ENCODE data around the gene STAG1. TPM values are rescaled to one million over a fixed set of nuclear protein-coding genes. Genes with fewer than 3 reads are reported as not detected.
"Not testable (repeated sequence)": the region's sequence is repeated elsewhere in the genome, so short reads cannot be mapped to it uniquely, and the experiment has no call there.

The STAG1 gene
- total RNA-seq, 6 experiments from 2014 or later: 8.2 to 18.5 (median 12.7) TPM

- H3K4me3 ChIP-seq: no peak overlapping the region
- no peaks in the 10 kb centered on the region for H3K4me1 ChIP-seq
- H3K36me3 ChIP-seq: no peaks in the 10 kb centered on the region
- TF ChIP-seq CTCF (IDR thresholded peaks at IDR 0.05): no peak
- no peak for TF ChIP-seq POLR2A (IDR thresholded peaks at IDR 0.05)
- intact Hi-C loops (cut with DNase I): no loop called here
- peak overlapping the region in 2 of 3 donors; percentile 49 to 50 for H3K27ac ChIP-seq
- H3K27me3 ChIP-seq: no peaks in the 10 kb centered on the region
- H3K9me3 ChIP-seq: no peaks in the 10 kb centered on the region
- 84% methylated on average over 7 of the region's 7 CpGs for WGBS (ENCODE audit: insufficient coverage, low coverage, low lambda C conversion rate, missing lambda C conversion rate)
- ATAC-seq: no peak
- no peak for DNase-seq
Measured at GRCh38 chr3:136711277-136711676, 40.9 kb downstream of the STAG1 start.

- WGBS (ENCODE audit: insufficient coverage, low coverage, low lambda C conversion rate, missing lambda C conversion rate): 92% methylated on average over 1 of the region's 1 CpG
- H3K4me3 ChIP-seq; ATAC-seq; H3K27me3 ChIP-seq; intact Hi-C loops (cut with DNase I); H3K4me1 ChIP-seq; H3K9me3 ChIP-seq; DNase-seq; H3K36me3 ChIP-seq; H3K27ac ChIP-seq: not testable (repeated sequence)
Measured at GRCh38 chr3:136709775-136710174, 42.4 kb downstream of the STAG1 start.

- Histone ChIP-seq H3K9me3 (no peaks in the 10 kb centered on the region), H3K27ac (no peak overlapping the region), H3K27me3 (no peaks in the 10 kb centered on the region), H3K4me3 (no peak overlapping the region), H3K36me3 (no peaks in the 10 kb centered on the region), H3K4me1 (no peaks in the 10 kb centered on the region)
- intact Hi-C loops (cut with DNase I): no loop called here
- TF ChIP-seq POLR2A (IDR thresholded peaks at IDR 0.05): no peak
- no peak for TF ChIP-seq CTCF (IDR thresholded peaks at IDR 0.05)
- ATAC-seq (peak in 1 of 4 donors; percentile 16), DNase-seq (no peak)
- 40% methylated on average over 2 of the region's 3 CpGs for WGBS (ENCODE audit: insufficient coverage, low coverage, low lambda C conversion rate, missing lambda C conversion rate)
Measured at GRCh38 chr3:136708333-136708985, 43.7 kb downstream of the STAG1 start.

DNA sequence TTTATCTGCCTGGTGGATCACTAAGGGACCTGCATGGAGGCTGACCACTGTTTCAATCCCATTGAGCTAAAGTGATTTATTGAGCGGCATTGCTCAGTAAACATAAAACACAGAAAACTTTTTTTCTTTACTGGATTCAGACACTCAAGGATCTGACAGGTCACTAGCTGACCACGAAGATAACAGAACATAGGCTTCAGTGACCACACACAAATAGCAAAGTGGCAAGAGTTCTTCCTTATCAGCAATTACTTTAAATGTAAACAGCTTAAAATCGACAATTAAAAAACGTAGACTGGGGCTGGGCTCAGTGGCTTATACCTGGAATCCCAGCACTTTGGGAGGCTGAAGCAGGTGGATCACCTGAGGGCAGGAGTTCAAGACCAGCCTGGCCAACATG is 48.7 kb downstream of the STAG1 start:
- DNase-seq (no peak), ATAC-seq (no peak)
- no peak overlapping the region for H3K4me3 ChIP-seq
- no peak overlapping the region for H3K27ac ChIP-seq
- peaks cover 0 to 2% (median 0%) of the 10 kb centered on the region in 4 donors for H3K4me1 ChIP-seq
- H3K36me3 ChIP-seq: no peaks in the 10 kb centered on the region
- H3K27me3 ChIP-seq: no peaks in the 10 kb centered on the region
- H3K9me3 ChIP-seq: no peaks in the 10 kb centered on the region
- TF ChIP-seq POLR2A (IDR thresholded peaks at IDR 0.05) (no peak), CTCF (IDR thresholded peaks at IDR 0.05) (no peak)
- intact Hi-C loops (cut with DNase I): no loop called here
- WGBS (ENCODE audit: insufficient coverage, low coverage, low lambda C conversion rate, missing lambda C conversion rate): 71% methylated on average over 3 of the region's 4 CpGs

DNA sequence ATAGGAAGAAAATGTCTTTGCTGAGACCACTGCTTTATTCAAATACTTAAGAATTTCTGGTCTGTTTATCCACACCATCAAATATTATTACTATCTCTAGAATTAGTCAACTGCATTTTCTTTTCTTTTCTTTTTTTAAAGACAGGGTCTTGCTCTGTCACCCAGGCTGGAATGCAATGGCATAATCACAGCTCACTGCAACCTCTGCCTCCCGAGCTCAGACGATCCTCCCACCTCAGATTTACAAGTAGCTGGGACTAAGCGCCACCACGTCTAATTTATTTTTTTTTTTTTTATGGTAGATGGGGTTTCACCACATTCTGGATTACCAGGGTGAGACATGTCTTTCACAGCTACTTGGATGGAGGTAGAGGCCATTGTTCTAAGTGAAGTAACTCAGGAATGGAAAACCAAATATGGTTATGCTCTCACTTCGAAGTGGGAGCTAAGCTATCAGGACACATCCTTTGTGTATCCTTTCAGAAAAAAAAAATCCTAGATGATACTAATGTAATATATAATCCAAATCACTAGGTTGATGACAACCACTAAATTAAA is 52.8 kb downstream of the STAG1 start:
- intact Hi-C loops (cut with DNase I): no loop called here
- no peak for ATAC-seq
- Histone ChIP-seq H3K4me3 (no peak overlapping the region), H3K36me3 (no peaks in the 10 kb centered on the region), H3K27ac (no peak overlapping the region), H3K9me3 (no peaks in the 10 kb centered on the region), H3K27me3 (no peaks in the 10 kb centered on the region), H3K4me1 (peaks cover 0 to 3% (median under 1%) of the 10 kb centered on the region in 4 donors)
- 86% methylated on average over 5 of the region's 5 CpGs for WGBS (ENCODE audit: insufficient coverage, low coverage, low lambda C conversion rate, missing lambda C conversion rate)
- no peak for DNase-seq
- TF ChIP-seq CTCF (IDR thresholded peaks at IDR 0.05) (no peak), POLR2A (IDR thresholded peaks at IDR 0.05) (no peak)
